Measurements from ENCODE around the gene LENG8.
"Not testable (repeated sequence)": the region's sequence is repeated elsewhere in the genome, so short reads cannot be mapped to it uniquely, and the experiment has no call there.

LENG8 gene

DNA sequence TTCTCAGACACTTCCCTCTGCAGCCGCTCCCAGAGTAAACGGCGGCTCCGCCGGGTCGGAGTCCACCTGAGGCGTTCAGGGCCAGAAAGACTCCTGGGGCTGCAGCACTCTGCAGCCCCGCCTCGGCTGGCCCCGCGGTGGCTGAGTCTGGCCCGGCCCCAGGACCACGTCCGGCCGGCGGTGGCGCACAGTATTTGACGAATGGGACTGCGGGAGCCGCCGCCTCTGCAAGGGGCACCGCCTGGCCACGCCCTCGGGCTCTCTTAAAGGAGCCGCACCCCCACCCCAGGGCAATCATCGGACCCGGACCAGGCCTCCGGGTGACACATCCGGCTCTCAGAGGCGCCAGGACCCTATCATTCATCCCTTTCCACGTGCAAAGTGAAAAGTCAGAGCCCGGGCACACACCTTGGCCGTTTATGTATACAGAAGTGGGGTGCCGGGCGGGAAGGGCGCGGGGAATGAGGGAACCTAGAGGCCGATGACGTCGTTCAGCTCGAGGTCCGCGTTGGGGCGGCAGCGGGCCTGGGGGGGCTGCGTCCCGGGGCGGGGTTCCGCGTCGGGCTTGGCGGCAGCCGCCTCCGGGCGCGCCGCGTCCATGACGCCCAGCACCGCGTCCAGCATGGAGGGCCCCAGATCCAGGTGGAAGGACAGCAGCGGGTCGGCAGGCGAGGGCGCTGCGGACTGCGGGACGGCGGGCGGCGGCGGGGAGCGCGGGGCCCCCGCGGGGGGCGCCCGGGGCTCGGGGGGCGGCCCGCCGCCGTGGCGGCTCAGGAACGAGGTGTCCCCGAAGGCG lies 15.8 kb downstream of the LENG8 start:
- TF ChIP-seq POLR2AphosphoS5 (IDR thresholded peaks at IDR 0.05; ENCODE audit: low read depth, low read length), result peak; percentile 53; the same call in 1 of the 2 replicates
- peak; percentile 60; the same call in 1 of the 2 replicates for TF ChIP-seq POLR2A (IDR thresholded peaks at IDR 0.05; ENCODE audit: low read depth, low read length)
- 0 out of 2 replicates have a peak, but pooled peaks have one; percentile 25 for TF ChIP-seq TAF1 (IDR thresholded peaks at IDR 0.05; ENCODE audit: borderline replicate concordance, low read depth, low read length)
- peak; percentile 81 for DNase-seq (ENCODE audit: insufficient read length)
- peak; percentile 36 for FAIRE-seq

DNA sequence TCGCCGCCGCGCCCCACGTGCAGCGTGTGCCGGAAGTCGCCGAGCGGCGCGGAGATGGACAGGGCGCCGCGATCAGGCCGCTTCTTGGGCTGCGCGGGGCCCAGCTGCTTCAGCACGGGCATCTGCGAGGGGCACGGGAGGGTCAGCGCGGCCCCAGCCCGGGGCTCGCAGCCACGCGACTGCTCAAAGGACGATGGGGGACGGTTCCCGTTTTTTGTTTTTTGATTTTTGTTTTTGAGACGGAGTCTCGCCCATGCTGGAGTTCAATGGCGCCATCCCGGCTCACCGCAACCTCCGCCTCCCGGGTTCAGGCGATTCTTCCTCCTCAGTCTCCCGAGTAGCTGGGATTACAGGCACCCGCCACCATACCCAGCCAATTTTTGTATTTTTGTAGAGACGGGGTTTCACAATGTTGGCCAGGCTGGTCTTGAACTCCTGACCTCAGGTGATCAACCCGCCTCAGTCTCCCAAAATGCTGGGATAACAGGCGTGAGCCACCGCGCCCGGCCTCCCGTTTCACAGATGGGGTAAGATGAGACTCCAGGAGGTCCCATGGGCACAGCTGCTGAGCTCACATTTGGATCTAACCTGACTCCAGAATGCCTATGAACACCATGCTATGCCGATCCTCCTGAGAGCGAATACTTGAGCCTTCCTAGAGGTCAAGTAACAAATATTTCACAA lies 16.6 kb downstream of the LENG8 start:
- FAIRE-seq, result no peak
- no peak for DNase-seq (ENCODE audit: insufficient read length)
- no peak for TF ChIP-seq POLR2A (IDR thresholded peaks at IDR 0.05; ENCODE audit: low read depth, low read length)
- TF ChIP-seq TAF1 (IDR thresholded peaks at IDR 0.05; ENCODE audit: borderline replicate concordance, low read depth, low read length), result no peak
- TF ChIP-seq POLR2AphosphoS5 (IDR thresholded peaks at IDR 0.05; ENCODE audit: low read depth, low read length), result no peak

DNA sequence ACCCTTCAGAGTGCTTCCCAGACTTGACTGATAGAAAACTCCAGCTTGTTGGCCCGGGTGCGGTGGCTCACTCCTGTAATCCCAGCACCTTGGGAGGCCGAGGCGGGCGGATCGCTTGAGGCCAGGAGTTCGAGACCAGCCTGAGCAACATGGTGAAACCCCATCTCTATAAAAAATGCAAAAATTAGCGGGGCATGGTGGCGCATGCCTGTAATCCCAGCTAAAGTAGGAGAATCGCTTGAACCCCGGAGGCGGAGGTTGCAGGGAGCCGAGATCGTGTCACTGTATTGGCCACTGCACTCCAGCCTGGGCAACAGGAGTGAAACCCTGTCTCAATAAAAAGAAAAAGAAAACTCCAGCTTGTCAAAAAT lies 17.1 kb downstream of the LENG8 start:
- not testable (repeated sequence) for FAIRE-seq; DNase-seq (ENCODE audit: insufficient read length)

DNA sequence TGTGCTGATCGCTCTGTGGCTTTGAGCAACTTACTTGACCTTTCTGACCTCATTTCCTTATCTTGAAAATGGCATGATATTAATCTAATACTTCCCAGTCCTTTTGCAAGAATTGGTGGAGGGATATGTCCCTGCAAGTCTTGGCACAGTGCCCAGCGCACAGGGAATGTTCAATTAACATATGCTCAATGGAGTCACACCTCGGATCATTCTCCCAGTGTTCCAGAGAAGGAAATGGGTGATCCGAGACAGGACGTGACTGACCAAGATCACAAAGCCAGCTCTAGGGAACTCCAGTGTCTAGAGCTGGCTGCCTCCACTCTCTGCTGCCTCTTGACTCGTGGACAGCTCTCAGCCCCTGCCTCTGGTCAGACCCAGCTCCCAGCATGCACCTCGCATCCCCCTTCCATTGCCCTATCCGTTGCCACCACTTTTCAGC lies 20.5 kb downstream of the LENG8 start:
- TF ChIP-seq POLR2A (IDR thresholded peaks at IDR 0.05; ENCODE audit: low read depth, low read length) (no peak), TAF1 (IDR thresholded peaks at IDR 0.05; ENCODE audit: borderline replicate concordance, low read depth, low read length) (no peak), POLR2AphosphoS5 (IDR thresholded peaks at IDR 0.05; ENCODE audit: low read depth, low read length) (no peak)
- DNase-seq (ENCODE audit: insufficient read length) (no peak), FAIRE-seq (no peak)

DNA sequence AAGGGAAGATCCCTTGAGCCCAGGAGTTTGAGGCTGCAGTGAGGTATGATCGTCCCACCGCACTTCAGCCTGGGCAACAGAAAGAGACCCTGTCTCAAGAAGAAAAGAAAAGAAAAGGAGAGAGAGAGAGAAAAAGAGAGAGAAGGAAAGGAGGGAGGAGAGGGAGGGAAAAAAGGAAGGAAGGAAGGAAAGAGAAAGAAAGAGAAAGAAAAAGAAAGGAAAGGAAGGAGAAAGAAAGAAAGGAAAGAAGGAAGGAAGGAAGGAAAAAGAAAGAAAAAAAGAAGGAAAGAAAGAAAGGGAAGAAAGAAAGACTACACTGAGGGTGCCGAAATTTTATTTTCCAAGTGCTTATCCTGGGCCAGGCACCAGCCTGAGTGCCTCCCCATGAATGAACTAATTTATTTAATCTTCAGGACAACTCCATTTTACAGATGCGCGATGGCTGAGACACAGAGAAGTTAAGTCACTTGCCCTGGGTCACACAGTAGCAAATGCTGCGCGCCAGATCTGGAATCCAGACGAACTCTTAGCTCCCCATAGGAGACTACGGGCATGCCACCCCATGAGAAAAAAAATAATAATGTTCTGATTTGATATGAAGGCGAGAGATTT lies 21.4 kb downstream of the LENG8 start:
- DNase-seq (ENCODE audit: insufficient read length) (no peak), FAIRE-seq (no peak)
- TF ChIP-seq POLR2AphosphoS5 (IDR thresholded peaks at IDR 0.05; ENCODE audit: low read depth, low read length) (no peak), TAF1 (IDR thresholded peaks at IDR 0.05; ENCODE audit: borderline replicate concordance, low read depth, low read length) (no peak)

DNA sequence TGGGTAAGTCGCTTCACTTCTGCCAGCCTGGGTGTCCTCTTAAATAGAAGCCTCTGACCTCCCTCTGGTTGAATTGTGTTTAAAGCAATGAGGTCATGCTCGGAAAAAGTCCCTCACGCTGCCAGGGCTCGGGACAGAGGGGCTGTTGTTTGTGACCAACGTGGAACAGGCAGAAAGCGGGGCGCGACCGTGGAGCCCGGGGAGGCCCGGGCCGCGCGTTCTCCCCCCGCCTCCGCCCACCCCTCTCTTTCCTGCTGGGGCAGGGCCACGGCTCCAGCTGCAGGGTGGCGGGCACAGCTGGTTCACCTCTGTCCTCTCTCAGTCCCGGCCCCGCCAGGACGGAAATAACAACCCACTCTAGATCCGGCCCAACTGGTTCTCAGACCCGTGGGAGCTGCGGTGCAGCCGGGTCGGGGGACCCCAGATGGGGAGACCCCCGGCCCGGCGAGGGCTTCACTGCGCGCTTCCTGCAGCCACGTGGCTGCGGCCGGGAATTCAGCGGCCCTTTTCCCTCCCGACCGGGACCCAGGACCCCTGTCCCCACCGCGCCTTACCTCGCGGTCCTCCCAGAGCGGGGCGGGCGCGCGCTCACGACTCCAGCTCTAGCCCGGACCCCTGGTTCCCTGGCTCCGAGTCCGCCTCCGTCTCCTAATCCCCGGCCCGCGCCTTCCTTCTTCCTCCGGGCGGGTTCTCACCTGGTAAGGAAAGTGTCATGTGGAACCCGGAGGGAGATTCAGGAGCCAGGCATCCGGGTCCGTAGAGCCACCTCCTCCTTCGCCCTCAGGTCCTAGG lies 22.2 kb downstream of the LENG8 start:
- TF ChIP-seq TAF1 (IDR thresholded peaks at IDR 0.05; ENCODE audit: borderline replicate concordance, low read depth, low read length) (no peak), POLR2A (IDR thresholded peaks at IDR 0.05; ENCODE audit: low read depth, low read length) (no peak), POLR2AphosphoS5 (IDR thresholded peaks at IDR 0.05; ENCODE audit: low read depth, low read length) (no peak)
- DNase-seq (ENCODE audit: insufficient read length) (no peak), FAIRE-seq (peak; percentile 70)

DNA sequence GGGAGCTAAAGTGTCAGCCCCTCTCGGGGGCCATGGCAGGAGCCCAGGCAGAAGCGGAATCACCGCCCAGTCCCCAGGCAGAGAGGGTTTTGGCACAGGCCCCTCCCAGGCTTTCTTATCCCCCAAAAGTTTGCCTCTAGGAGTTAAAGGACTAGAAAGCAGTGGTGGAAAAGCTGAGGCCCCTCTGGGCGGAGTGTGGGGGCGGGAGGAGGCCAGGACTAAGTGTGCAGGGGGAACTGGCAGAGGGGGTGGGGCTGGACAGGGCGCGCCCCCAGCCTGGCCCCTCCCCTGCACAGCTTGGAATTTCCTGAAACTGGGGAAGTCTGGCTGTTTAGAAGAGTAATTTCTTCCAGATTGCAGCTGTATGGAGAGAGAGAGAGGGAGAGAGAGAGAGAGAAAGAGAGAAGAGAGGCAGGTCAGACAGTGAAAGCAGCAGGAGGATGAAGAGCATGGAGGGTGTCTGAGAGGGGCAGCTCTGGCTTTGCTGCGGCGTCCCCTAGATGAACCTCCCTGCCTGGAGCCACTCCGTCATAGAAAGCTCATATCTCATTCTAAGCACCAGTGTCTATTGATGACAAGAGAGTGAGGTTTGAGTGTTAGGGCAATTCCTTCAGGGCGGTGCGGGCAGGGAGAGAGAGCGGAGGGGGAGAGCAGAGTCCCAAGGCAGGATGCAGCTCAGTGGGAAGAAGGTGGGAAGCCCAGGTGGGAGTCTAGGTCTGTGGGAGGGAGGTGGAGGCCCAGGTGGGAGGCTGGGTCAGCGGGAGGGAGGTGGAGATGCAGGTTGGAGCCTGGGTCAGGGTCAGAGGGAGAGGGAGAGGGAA lies 24.3 kb downstream of the LENG8 start, which contains the start of gene CDC42EP5:
CDC42EP5 (minus strand) TSS at position 226 of the 821 bp plus-strand sequence. CDS start 7,749 bp downstream, outside the sequence.
- TF ChIP-seq POLR2A (IDR thresholded peaks at IDR 0.05; ENCODE audit: low read depth, low read length), result no peak
- TF ChIP-seq POLR2AphosphoS5 (IDR thresholded peaks at IDR 0.05; ENCODE audit: low read depth, low read length), result no peak
- TF ChIP-seq TAF1 (IDR thresholded peaks at IDR 0.05; ENCODE audit: borderline replicate concordance, low read depth, low read length), result no peak
- DNase-seq (ENCODE audit: insufficient read length) (no peak), FAIRE-seq (no peak)

DNA sequence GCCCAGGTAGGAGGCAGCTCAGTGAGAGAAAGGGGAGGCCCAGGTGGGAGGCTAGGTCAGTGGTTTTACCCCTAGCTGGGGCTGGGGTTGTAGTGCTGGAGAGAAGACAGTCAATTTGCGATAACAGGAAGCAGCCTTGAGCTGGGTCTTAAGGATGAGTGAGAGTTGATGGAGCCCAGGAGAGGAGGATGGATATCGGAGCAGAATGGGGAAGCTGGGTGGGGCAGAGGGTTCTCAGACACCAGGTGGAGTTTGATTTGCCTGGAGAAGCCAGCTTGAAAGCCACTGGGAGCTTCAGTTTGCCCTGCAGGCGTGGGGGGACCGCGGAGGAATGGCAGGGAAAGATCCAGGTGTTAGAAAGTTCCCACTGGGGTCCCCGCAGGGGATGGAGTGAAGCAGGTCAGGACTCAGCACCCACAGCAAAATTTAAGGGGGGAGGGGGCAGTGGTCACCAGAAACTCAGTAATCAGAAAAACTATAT lies 24.9 kb downstream of the LENG8 start:
- DNase-seq (ENCODE audit: insufficient read length) (no peak), FAIRE-seq (no peak)
- no peak for TF ChIP-seq POLR2A (IDR thresholded peaks at IDR 0.05; ENCODE audit: low read depth, low read length)
- no peak for TF ChIP-seq TAF1 (IDR thresholded peaks at IDR 0.05; ENCODE audit: borderline replicate concordance, low read depth, low read length)
- TF ChIP-seq POLR2AphosphoS5 (IDR thresholded peaks at IDR 0.05; ENCODE audit: low read depth, low read length), result no peak

DNA sequence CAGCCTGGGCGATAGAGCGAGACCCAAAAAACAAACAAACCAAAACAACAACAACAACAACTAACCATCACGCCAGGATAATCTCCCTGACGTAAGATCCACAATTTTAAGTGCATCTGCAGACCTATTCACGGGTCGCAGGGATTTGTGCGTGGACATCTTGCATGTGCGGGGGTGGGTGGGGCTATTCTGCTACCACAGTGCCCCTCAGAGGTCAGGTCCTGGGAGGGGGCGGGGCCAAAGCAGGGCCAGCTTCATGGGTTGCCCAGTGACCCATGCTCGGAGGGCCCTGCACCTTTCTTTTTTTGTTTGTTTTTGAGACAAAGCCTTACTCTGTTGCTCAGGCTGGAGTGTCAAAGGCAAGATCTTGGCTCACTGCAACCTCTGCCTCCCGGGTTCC lies 26.7 kb downstream of the LENG8 start:
- no peak for FAIRE-seq
- TF ChIP-seq POLR2A (IDR thresholded peaks at IDR 0.05; ENCODE audit: low read depth, low read length) (no peak), POLR2AphosphoS5 (IDR thresholded peaks at IDR 0.05; ENCODE audit: low read depth, low read length) (no peak), TAF1 (IDR thresholded peaks at IDR 0.05; ENCODE audit: borderline replicate concordance, low read depth, low read length) (no peak)

DNA sequence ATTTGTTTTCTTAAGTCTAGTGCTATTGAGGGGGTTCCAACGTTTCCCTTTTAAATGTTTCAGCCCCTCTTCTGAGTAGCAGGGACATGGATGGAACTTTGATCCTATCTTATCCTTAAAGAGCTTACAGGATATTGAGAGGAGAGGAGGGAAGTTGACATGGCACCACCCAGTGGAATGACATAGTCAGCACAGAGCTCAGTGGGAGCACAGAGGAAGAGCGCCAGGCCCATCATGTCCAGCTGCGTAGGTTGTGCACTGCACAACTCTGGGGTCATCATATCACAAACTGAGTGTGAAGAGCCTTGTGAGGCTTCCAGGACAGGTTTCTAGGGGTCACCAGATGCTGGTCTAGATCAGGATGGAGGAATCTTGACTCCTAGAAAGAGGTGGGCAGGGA lies 28.7 kb downstream of the LENG8 start:
- no peak for DNase-seq (ENCODE audit: insufficient read length)
- no peak for FAIRE-seq
- TF ChIP-seq POLR2A (IDR thresholded peaks at IDR 0.05; ENCODE audit: low read depth, low read length), result no peak
- TF ChIP-seq POLR2AphosphoS5 (IDR thresholded peaks at IDR 0.05; ENCODE audit: low read depth, low read length), result no peak
- TF ChIP-seq TAF1 (IDR thresholded peaks at IDR 0.05; ENCODE audit: borderline replicate concordance, low read depth, low read length), result no peak

More for the DNA sequence above, 26.7 kb downstream of the LENG8 start:
- DNase-seq (ENCODE audit: insufficient read length), result no peak
